ENCODE measurements around the gene AKR1E2.

AKR1E2 gene

GRCh38 chr10:4894335-4894734 is 68.3 kb downstream of the AKR1E2 start:
- no peak for DNase-seq (ENCODE audit: low read depth in 2 of 2)

Data from stimulated activated CD8-positive, alpha-beta memory T cell treated with anti-CD3 and anti-CD28 coated beads, Interleukin-15, amount 100 ng/mL, for 4 hours (primary cell).